GM23338 (cell line): ENCODE data around the gene KATNAL1. TPM values are rescaled to one million over a fixed set of nuclear protein-coding genes. Genes with fewer than 3 reads are reported as not detected.

ENCODE experiments used
- ATAC-seq: fragments of 200-7000 bp; cut with Tn5 transposase; 3 replicates; pipeline ENCODE4 v1.9.1; 2020
- DNase-seq: peaks from one replicate; pipeline ENCODE4 v3.0.0-alpha.2; 2015; ENCODE audit warnings: low spot score
- H2AFZ ChIP-seq: fragments of 200-600 bp; sonication (generic); 2 replicates; pipeline ENCODE4 v1.8.0; 2016; ENCODE audit warnings: antibody characterized with exemption, mild to moderate bottlenecking, moderate library complexity
- H3F3A ChIP-seq: fragments of 200-600 bp; sonication (generic); replicated peaks from 2 replicates; pipeline ENCODE4 v1.8.0; 2017; ENCODE audit warnings: antibody characterized with exemption, mixed run types, low read depth
- H3K27ac ChIP-seq: fragments of 200-600 bp; sonication (generic); 2 replicates; pipeline ENCODE4 v1.6.1; 2016; ENCODE audit warnings: low read depth
- H3K27me3 ChIP-seq: fragments of 200-600 bp; sonication (generic); 2 replicates; pipeline ENCODE4 v1.8.0; 2016; ENCODE audit warnings: mild to moderate bottlenecking, mixed run types, moderate library complexity; ENCODE audit not compliant: insufficient read depth
- H3K36me3 ChIP-seq: fragments of 200-600 bp; sonication (generic); 2 replicates; pipeline ENCODE4 v1.8.0; 2016; ENCODE audit warnings: mild to moderate bottlenecking; ENCODE audit not compliant: insufficient read depth
- H3K4me1 ChIP-seq: fragments of 200-600 bp; sonication (generic); 2 replicates; pipeline ENCODE4 v1.8.0; 2016; ENCODE audit warnings: mild to moderate bottlenecking, moderate library complexity; ENCODE audit not compliant: insufficient read depth
- H3K4me2 ChIP-seq: fragments of 200-600 bp; sonication (generic); 2 replicates; pipeline ENCODE4 v1.7.1; 2017; ENCODE audit warnings: mixed run types
- H3K4me3 ChIP-seq: fragments of 200-600 bp; sonication (generic); 2 replicates; pipeline ENCODE4 v1.6.1; 2016; ENCODE audit warnings: mixed run types
- H3K79me2 ChIP-seq: fragments of 200-600 bp; sonication (generic); replicated peaks from 2 replicates; pipeline ENCODE4 v1.8.0; 2017; ENCODE audit warnings: mild to moderate bottlenecking; ENCODE audit not compliant: insufficient read depth
- H3K9me2 ChIP-seq: fragments of 200-600 bp; sonication (generic); 2 replicates; pipeline ENCODE4 v1.8.0; 2017; ENCODE audit not compliant: insufficient read depth
- H4K20me1 ChIP-seq: fragments of 200-600 bp; sonication (generic); replicated peaks from 2 replicates; pipeline ENCODE4 v1.8.0; 2017; ENCODE audit warnings: mild to moderate bottlenecking; ENCODE audit not compliant: insufficient read depth
- H3K27ac Mint-ChIP-seq: 2 replicates; pipeline ENCODE4 v1.8.0; 2020; ENCODE audit warnings: inconsistent platforms, mild to moderate bottlenecking, moderate library complexity, mixed read lengths
- H3K27me3 Mint-ChIP-seq: 3 replicates; pipeline ENCODE4 v1.8.0; 2022; ENCODE audit warnings: low read depth, mild to moderate bottlenecking, moderate library complexity, mixed read lengths, inconsistent platforms; ENCODE audit not compliant: insufficient read depth, poor library complexity
- H3K36me3 Mint-ChIP-seq: 3 replicates; pipeline ENCODE4 v1.8.0; 2021; ENCODE audit warnings: low read depth, mild to moderate bottlenecking, inconsistent platforms, moderate library complexity, mixed read lengths
- H3K4me1 Mint-ChIP-seq: 3 replicates; pipeline ENCODE4 v1.8.0; 2020; ENCODE audit warnings: mild to moderate bottlenecking, inconsistent platforms, mixed read lengths
- H3K4me3 Mint-ChIP-seq: 3 replicates; pipeline ENCODE4 v1.8.0; 2021; ENCODE audit warnings: moderate library complexity, mild to moderate bottlenecking, inconsistent platforms, mixed read lengths
- H3K9me3 Mint-ChIP-seq: 3 replicates; pipeline ENCODE4 v1.8.0; 2020; ENCODE audit warnings: moderate library complexity, mild to moderate bottlenecking, inconsistent platforms, mixed read lengths
- EZH2phosphoT487 ChIP-seq: fragments of 200-600 bp; sonication (generic); IDR thresholded peaks from one replicate; pipeline ENCODE4 v1.8.1; 2018; ENCODE audit warnings: antibody characterized with exemption; ENCODE audit not compliant: unreplicated experiment
- JUNB ChIP-seq: IDR thresholded peaks from one replicate; pipeline ENCODE4 v1.6.1; 2016; ENCODE audit warnings: antibody characterized with exemption; ENCODE audit not compliant: unreplicated experiment
- NANOG ChIP-seq: IDR thresholded peaks from 2 replicates; pipeline ENCODE4 v1.6.1; 2016; ENCODE audit warnings: antibody characterized with exemption, borderline replicate concordance
- REST ChIP-seq: IDR thresholded peaks from one replicate; pipeline ENCODE4 v1.6.1; 2018; ENCODE audit warnings: antibody characterized with exemption; ENCODE audit not compliant: unreplicated experiment
- ZNF331 ChIP-seq: fragments of 250-450 bp; sonication (Bioruptor Pico); IDR thresholded peaks from 2 replicates; pipeline ENCODE4 v1.5.0; 2020; ENCODE audit warnings: low read depth, mild to moderate bottlenecking, moderate library complexity
- ZNF462 ChIP-seq: fragments of 250-450 bp; sonication (Bioruptor Pico); IDR thresholded peaks from 2 replicates; pipeline ENCODE4 v1.5.0; 2020; ENCODE audit warnings: mild to moderate bottlenecking, moderate library complexity
- polyA plus RNA-seq: library from polyadenylated mRNA; unstranded; fragments of >200 nt; fragmentation: Nextera tagmentation; extraction: Ambion mirVana; gene quantifications from 2 replicates; pipeline ENCODE4 v1.2.1, GENCODE V29; 2016
- total RNA-seq: library from RNA; depleted of rRNA; stranded (reverse); fragments of >200 nt; shearing (Covaris generic); gene quantifications from 2 replicates; pipeline ENCODE4 v1.2.3, GENCODE V29; 2014

KATNAL1 gene
- total and polyA plus RNA-seq, 2 experiments from 2014 or later = 6.1 to 11.5 TPM

DNA sequence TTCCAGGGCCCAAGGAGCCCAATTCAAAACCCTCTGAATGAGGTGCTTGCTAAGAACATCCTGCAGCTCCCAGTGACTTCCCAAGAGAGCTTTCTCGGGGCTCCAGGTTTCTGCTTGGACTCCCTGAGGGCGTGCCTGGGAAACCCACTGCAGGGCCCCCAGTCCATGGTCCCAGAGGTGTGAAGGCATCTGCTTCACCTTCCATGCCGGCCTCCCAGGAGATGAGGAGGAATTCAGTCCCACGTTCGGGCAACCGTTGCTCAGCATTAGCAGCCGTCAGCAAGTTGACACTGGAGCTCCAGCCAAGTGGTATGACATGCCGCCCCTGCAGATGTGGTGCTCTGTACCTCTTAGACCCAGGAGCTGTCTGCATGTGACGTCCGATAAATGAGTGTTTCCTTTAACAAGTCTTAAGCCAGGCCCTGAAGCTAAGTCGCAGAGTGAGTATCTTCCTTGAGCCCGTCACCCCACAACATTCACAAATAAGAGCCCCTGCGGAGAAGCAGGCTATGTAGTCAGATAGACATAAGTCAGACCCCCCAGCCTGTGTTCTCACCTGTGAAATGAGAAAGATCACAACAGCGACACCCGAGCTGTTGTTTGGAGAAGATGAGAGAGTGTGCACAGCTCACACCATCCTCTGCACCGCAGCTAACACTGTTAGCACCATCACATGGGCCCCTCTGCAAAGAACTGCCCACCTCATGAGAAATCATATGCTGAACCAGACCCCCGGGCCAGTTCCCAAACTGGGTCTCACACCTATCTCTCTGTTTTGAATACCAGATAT is 150.3 kb downstream of the KATNAL1 start:
- Mint-ChIP-seq H3K27ac (no peak overlapping the region), H3K9me3 (peaks cover 17% of the 10 kb centered on the region; the same call in 2 of the 3 replicates), H3K27me3 (peaks cover 9% of the 10 kb centered on the region), H3K4me3 (no peak overlapping the region), H3K36me3 (no peaks in the 10 kb centered on the region; the same call in 2 of the 3 replicates), H3K4me1 (peaks cover 14% of the 10 kb centered on the region)
- Histone ChIP-seq H3F3A (no peaks in the 10 kb centered on the region), H3K27ac (no peak overlapping the region), H3K4me2 (no peak overlapping the region), H3K4me1 (no peaks in the 10 kb centered on the region), H4K20me1 (no peaks in the 10 kb centered on the region), H3K36me3 (no peaks in the 10 kb centered on the region), H2AFZ (no peak overlapping the region), H3K27me3 (no peaks in the 10 kb centered on the region), H3K4me3 (no peak overlapping the region), H3K79me2 (no peaks in the 10 kb centered on the region), H3K9me2 (0 out of 2 replicates have a peak, but pooled peaks cover 14% of the 10 kb centered on the region)
- TF ChIP-seq ZNF331 (CRISPR knock-in tag) = no peak
- TF ChIP-seq EZH2phosphoT487 = no peak
- TF ChIP-seq NANOG = no peak
- TF ChIP-seq REST = no peak
- TF ChIP-seq JUNB = no peak
- no peak for TF ChIP-seq ZNF462 (CRISPR knock-in tag)
- no peak for DNase-seq
- ATAC-seq = no peak
